Stimulated activated naive B cell treated with anti-CD40 and anti-IgM and Interleukin-4, amounts not matched to agents 10 μg/mL and 1 μg/mL and 100 μg/mL, for 72 hours (primary cell): Measurements from ENCODE around the gene PRKAR2A.

Experiments
- ATAC-seq, 2 donors: fragments of 150-1000 bp; cut with Tn5 transposase; replicated peaks; 2 replicates each; pipeline ENCODE4 v1.10.0; 2021; ENCODE audit warnings: moderate library complexity in 1 of 2
- DNase-seq: peaks from one replicate; pipeline ENCODE4 v3.0.0; 2021
- H3K27ac Mint-ChIP-seq: one replicate; pipeline ENCODE4 v1.8.0; 2022; ENCODE audit warnings: mild to moderate bottlenecking, mixed read lengths
- H3K27me3 Mint-ChIP-seq, 2 donors: one replicate each; pipeline ENCODE4 v1.8.0; 2022; ENCODE audit warnings: mixed read lengths in 2 of 2
- H3K36me3 Mint-ChIP-seq, 2 donors: one replicate each; pipeline ENCODE4 v1.8.0; 2022; ENCODE audit warnings: mixed read lengths in 2 of 2, mild to moderate bottlenecking in 1 of 2
- H3K4me1 Mint-ChIP-seq, 2 donors: one replicate each; pipeline ENCODE4 v1.8.0; 2022; ENCODE audit warnings: mixed read lengths in 2 of 2, mild to moderate bottlenecking in 1 of 2
- H3K4me3 Mint-ChIP-seq, 2 donors: one replicate each; pipeline ENCODE4 v1.8.0; 2022; ENCODE audit warnings: mild to moderate bottlenecking in 2 of 2, mixed read lengths in 2 of 2, moderate library complexity in 1 of 2
- H3K9me3 Mint-ChIP-seq, 2 donors: one replicate each; pipeline ENCODE4 v1.8.0; 2022; ENCODE audit warnings: mixed read lengths in 2 of 2, mild to moderate bottlenecking in 1 of 2

PRKAR2A gene

DNA sequence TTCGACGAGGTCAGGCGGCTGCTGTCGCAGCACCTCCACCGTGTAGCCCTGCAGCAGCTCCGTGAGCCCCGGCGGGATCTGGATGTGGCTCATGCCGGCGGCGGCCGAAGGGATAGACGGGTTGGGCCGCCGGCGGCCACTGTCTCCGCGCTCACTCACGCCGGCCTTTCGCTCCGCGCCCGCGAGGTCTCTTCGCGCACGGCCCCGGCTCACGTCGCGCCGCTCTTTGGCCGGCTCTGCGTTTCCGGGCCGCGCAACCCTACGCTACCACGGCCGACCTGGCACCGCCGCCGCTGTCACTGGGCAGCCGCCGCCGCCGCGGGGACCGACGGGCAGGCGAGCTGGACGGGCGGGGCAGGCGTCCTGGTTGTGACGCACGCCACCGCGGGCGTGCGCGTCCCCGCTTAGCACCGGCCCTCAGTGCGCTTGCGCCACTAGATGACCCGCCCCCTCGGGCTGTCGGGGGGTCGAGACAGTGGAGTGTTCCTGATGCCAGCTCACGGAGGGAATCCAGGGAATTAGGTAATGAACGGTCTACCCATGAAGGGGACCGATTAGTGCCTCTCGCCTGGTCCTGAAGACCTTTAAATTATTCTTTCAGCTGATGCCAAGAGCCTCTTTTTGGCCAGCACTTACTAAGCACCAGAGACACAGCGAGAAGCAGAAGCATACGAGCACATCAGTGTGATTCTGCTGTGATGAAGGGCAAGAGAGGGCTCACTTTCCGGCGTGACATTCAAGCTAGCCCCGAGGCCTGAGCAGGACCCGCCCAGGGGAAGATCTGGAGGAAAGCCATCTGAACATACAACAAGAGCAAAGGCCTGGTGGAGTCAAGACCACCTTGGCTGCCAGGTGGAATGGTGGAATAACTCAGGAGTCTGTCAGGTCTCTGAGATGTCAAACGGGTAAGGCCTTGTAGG is at the start of gene PRKAR2A:
TSS of gene PRKAR2A (minus strand) at position 371 of the 920 bp plus-strand sequence. CDS start at position 93, 278 bp downstream.
- Mint-ChIP-seq H3K36me3 (peaks cover 2 to 5% of the 10 kb centered on the region in 2 donors), H3K4me1 (peaks cover 7 to 25% of the 10 kb centered on the region in 2 donors), H3K27ac (peak within 1 kb of the TSS; percentile 97), H3K9me3 (no peaks in the 10 kb centered on the region), H3K27me3 (no peaks in the 10 kb centered on the region), H3K4me3 (peak within 1 kb of the TSS; percentile 90 to 98)
- ATAC-seq (peak; percentile 92 to 95), DNase-seq (peak; percentile 86)

DNA sequence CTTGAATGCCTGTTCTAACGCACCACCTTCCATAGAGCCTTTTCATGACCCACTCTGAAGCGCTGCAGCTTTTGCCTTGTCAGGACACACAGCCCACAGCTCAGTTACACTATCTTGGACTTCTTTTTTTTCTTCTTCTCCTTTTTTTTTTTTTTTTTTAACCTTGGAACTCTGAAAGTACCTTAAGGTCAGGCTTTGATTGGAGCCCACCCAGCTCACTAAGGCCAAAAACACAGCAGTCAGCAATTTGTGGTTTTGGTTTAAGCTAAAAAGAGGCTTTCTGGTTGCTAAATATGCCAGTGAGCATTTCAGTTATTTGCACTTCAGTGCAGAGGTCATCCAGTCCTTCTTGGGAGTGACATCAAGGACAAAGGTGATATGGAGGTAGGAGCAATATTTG is 49.3 kb upstream of the PRKAR2A start:
- H3K4me1 Mint-ChIP-seq: peaks cover 15 to 30% of the 10 kb centered on the region in 2 donors
- peaks cover 3 to 5% of the 10 kb centered on the region in 2 donors for H3K36me3 Mint-ChIP-seq
- H3K9me3 Mint-ChIP-seq: no peaks in the 10 kb centered on the region
- DNase-seq (no peak), ATAC-seq (no peak)
- H3K4me3 Mint-ChIP-seq: no peak overlapping the region
- H3K27me3 Mint-ChIP-seq: no peaks in the 10 kb centered on the region
- H3K27ac Mint-ChIP-seq: no peak overlapping the region

DNA sequence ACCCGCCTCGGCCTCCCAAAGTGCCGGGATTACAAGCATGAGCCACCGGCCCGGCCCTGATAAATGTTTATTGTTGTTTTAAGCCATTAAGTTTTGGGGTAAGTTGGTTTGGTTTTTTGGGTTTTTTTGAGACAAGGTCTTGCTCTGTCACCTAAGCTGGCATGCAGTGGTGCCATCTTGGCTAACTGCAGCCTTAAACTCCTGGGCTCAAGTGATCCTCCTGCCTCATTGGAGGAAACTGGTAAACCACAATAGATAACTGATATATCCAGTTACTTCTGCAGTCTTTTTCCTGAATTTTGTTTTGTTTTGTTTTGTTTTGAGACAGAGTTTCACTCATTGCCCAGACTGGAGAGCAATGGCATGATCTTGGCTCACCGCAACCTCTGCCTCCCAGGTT is 46.8 kb upstream of the PRKAR2A start:
- Mint-ChIP-seq H3K36me3 (peaks cover 11 to 18% of the 10 kb centered on the region in 2 donors), H3K27ac (no peak overlapping the region), H3K4me3 (no peak overlapping the region), H3K27me3 (no peaks in the 10 kb centered on the region), H3K4me1 (peaks cover 15 to 30% of the 10 kb centered on the region in 2 donors), H3K9me3 (no peaks in the 10 kb centered on the region)
- DNase-seq (no peak), ATAC-seq (no peak)

DNA sequence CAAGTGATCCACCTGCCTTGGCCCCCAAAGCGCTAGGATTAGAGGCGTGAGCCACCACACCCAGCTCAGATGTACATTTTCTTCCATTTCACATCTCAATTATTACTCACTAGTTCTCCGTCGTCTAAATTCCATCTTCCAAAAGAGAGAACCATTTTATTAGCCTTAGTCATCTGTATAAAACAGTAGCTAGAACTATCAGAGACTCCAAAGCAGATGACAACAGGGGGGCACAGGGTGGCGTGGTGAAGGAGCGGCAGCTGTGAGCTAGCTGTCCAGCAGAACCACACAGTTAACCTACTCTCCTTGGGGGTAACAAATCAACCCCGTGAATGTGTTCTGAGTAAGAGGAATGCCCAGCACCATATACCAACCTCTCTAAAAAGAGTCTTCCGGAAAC is 43.9 kb upstream of the PRKAR2A start:
- DNase-seq: no peak
- H3K4me1 Mint-ChIP-seq: peaks cover 0 to 1% of the 10 kb centered on the region in 2 donors
- H3K27ac Mint-ChIP-seq: no peak overlapping the region
- no peak for ATAC-seq
- H3K36me3 Mint-ChIP-seq: peaks cover 15 to 21% of the 10 kb centered on the region in 2 donors
- no peaks in the 10 kb centered on the region for H3K9me3 Mint-ChIP-seq
- H3K27me3 Mint-ChIP-seq: no peaks in the 10 kb centered on the region
- no peak overlapping the region for H3K4me3 Mint-ChIP-seq

DNA sequence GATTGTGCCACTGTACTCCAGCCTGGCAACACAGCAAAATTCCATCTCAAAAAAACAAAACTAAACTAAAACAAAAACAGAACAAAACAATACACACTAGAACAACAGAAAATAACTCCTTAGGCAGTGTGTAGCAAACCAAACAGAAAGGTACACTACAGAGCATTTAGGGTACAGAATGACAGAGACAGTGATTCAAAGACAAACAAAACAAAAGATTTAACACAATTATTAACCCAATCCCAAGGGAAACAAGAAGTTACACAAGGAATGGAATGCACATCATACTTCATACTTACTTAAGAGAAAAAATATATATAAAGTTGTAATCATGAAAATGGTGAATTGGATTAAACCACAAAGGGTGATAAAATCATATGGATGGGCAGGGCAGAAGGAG is 38.1 kb upstream of the PRKAR2A start:
- Mint-ChIP-seq H3K4me1 (peaks cover 0 to 8% of the 10 kb centered on the region in 2 donors), H3K27me3 (no peaks in the 10 kb centered on the region), H3K36me3 (peaks cover 21 to 44% of the 10 kb centered on the region in 2 donors), H3K4me3 (no peak overlapping the region), H3K27ac (no peak overlapping the region), H3K9me3 (no peaks in the 10 kb centered on the region)
- no peak for DNase-seq
- ATAC-seq: no peak

DNA sequence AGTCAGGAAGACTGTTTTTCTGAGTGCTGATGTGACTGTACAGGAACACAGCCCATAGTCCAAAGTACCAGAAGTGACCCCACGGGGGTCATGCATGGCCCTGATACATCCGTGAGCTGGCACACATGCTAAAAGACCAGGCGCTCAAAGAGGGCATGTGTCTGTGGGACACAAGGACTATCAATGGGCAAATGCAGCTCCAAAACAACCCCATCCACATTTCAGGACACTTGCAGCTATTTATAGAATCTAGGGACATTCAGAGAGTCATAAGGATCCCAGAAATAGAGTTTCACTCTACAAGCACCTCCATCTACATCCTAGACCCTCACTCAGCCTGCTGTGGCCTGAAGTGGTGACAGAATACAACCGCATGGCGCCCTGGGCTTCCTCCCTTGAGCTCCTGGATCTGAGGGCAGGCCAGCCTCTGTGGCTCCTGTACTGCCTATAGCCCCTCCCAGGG is 34.0 kb upstream of the PRKAR2A start:
- H3K27ac Mint-ChIP-seq: no peak overlapping the region
- ATAC-seq: no peak
- H3K27me3 Mint-ChIP-seq: no peaks in the 10 kb centered on the region

DNA sequence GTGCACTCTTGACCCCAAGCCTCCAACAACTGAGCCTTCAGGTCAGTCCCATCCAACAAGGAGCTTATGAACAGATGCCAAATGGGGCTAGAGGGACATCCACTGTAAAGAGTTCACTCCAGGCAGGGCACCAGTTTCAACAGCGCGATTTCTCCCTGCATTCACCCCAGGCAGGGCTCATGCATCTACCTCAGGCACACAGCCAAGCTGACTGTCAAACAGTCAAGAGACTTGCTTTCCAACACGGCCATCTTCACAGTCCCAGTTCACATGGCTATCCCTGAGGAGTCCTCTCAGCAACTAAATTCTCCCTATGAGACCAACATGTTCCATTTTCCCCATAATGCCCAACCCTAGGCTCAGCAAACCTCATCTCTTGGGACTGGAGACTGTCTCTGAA is 33.3 kb upstream of the PRKAR2A start:
- no peak overlapping the region for H3K4me3 Mint-ChIP-seq
- DNase-seq (no peak), ATAC-seq (no peak)
- H3K36me3 Mint-ChIP-seq: peaks cover 24 to 41% of the 10 kb centered on the region in 2 donors
- H3K4me1 Mint-ChIP-seq: peaks cover 23% of the 10 kb centered on the region in 2 donors
- no peaks in the 10 kb centered on the region for H3K9me3 Mint-ChIP-seq
- H3K27me3 Mint-ChIP-seq: no peaks in the 10 kb centered on the region
- peak overlapping the region; percentile 3 for H3K27ac Mint-ChIP-seq

More for the DNA sequence above, 34.0 kb upstream of the PRKAR2A start:
- Mint-ChIP-seq H3K9me3 (no peaks in the 10 kb centered on the region), H3K4me3 (no peak overlapping the region), H3K4me1 (peaks cover 23% of the 10 kb centered on the region in 2 donors), H3K36me3 (peaks cover 24 to 41% of the 10 kb centered on the region in 2 donors)
- DNase-seq: no peak

DNA sequence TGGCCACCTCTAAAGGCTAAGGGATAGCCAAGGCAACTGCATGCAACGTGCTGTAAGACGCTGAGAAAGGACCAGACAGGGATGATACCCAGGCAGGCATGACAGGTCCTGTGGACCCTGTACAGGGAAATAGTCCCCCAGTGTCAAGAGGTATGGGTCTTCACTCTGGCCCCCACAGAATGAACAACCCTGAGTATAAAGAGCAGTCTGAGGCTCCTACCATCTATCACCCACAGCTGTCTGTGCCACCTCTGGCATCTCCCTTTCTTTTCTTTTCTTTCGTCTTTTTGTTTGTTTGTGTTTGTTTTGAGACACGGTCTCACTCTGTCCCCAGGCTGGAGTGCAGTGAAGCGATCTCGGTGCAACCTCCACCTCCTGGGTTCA is 32.3 kb upstream of the PRKAR2A start:
- Mint-ChIP-seq H3K4me1 (peaks cover 23% of the 10 kb centered on the region in 2 donors), H3K9me3 (no peaks in the 10 kb centered on the region), H3K27ac (peak overlapping the region; percentile 85), H3K4me3 (no peak overlapping the region), H3K36me3 (peaks cover 21 to 31% of the 10 kb centered on the region in 2 donors), H3K27me3 (no peaks in the 10 kb centered on the region)
- ATAC-seq: peak; percentile 36 to 52
- DNase-seq: no peak

DNA sequence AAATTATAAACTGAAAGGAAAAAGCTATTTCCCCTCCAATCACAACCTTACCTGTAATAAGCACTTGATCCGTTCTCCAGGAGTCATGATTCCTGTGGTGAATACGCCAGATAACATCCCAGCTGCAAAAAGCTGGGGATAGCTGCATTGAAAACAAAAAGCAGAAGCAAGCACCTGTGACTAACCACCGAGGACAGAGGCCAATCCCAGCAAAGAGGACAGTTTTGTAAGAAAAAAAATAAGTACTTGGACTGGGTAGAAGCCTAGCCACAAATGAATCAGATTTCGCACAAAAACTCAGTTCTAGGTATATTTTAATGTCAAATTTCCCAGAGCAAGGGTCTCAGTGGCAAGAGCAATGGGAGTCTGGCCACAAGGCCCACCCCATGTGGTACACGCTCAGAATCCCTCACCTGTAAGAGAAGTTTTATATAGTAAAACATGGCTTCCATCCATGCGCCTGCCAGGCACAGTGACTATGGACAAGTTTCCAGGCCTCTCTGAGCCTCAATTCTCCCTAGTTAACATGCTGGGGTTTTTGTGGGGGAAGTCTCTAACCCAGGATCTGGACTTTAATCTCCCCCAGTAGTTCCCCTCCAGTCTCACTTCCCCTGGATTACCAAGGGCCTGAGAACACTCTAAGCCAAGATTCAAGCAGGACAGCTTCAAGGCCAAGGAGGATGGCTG is 31.8 kb upstream of the PRKAR2A start:
- Mint-ChIP-seq H3K4me1 (peaks cover 23% of the 10 kb centered on the region in 2 donors), H3K9me3 (no peaks in the 10 kb centered on the region), H3K4me3 (peak overlapping the region in 1 of 2 donors; percentile 3), H3K36me3 (peaks cover 20 to 26% of the 10 kb centered on the region in 2 donors), H3K27me3 (no peaks in the 10 kb centered on the region), H3K27ac (peak overlapping the region; percentile 85)
- DNase-seq (peak; percentile 31), ATAC-seq (peak; percentile 86 to 93)

DNA sequence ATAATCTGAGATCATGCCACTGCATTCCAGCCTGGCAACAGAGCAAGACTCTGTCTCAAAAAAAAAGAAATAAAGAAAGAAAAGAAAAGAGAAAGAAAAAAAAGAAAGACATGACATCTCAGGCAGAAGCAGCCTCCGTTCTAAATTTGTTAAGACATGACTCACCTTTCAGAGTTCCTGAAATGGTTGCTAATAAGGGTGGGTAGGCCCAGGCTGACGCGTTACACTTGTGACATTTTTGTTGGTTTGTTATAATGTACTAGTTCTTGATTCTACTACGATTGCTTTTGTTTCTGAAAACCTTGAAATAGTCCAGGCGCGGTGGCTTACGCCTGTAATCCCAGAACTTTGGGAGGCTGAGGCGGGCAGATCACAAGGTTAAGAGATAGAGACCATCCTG is 30.0 kb upstream of the PRKAR2A start:
- ATAC-seq: no peak
- Mint-ChIP-seq H3K27ac (peak overlapping the region; percentile 37), H3K4me3 (no peak overlapping the region), H3K36me3 (peaks cover 25 to 29% of the 10 kb centered on the region in 2 donors), H3K9me3 (no peaks in the 10 kb centered on the region), H3K27me3 (no peaks in the 10 kb centered on the region), H3K4me1 (peaks cover 23% of the 10 kb centered on the region in 2 donors)
- DNase-seq: no peak

DNA sequence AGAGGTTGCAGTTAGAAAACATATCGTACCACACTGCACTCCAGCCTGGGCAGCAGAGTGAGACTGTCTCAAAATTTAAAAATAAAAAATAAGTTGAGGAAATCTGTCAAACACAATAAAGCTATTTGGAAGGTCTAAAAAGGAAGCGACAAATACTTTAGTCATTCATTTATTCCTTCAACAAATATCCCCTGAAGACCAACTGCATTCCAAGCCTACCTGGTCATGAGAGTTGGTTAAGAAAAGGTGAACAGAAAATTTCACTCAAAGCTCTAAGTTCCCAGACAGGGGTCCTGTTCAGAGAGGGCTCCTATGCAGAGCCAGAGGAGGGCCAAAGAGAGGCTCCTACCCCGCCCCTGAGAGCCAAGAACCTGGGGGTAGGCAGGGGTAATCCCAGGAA is 15.4 kb upstream of the PRKAR2A start:
- no peaks in the 10 kb centered on the region for H3K27me3 Mint-ChIP-seq
- H3K27ac Mint-ChIP-seq: peak overlapping the region; percentile 42
- no peaks in the 10 kb centered on the region for H3K9me3 Mint-ChIP-seq
- H3K4me3 Mint-ChIP-seq: no peak overlapping the region
- peaks cover 26 to 39% of the 10 kb centered on the region in 2 donors for H3K36me3 Mint-ChIP-seq
- no peak for ATAC-seq
- no peak for DNase-seq
- H3K4me1 Mint-ChIP-seq: peaks cover 6 to 8% of the 10 kb centered on the region in 2 donors

DNA sequence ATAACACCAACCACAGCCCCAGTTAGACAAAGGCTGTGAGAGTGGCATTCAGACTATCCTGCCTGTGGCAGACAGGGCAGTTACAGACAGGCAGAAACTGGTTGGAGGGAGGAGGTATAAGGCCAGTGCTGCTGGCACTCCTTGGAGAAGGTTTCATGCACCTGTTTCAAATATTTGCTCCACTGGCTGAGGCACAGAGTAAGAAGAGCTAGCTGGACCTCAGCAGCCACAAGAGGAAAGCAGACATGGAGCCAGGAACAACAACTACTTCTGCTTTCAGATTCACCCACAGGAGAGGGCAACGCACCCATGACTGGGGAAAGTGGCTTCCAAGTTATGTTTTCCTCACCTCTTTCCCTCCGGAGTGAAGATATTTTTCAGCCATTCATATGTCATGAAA is 11.5 kb upstream of the PRKAR2A start:
- H3K27ac Mint-ChIP-seq: no peak overlapping the region
- ATAC-seq: no peak
- H3K9me3 Mint-ChIP-seq: no peaks in the 10 kb centered on the region
- H3K4me1 Mint-ChIP-seq: peaks cover 6 to 8% of the 10 kb centered on the region in 2 donors
- no peaks in the 10 kb centered on the region for H3K27me3 Mint-ChIP-seq
- H3K36me3 Mint-ChIP-seq: peaks cover 23 to 27% of the 10 kb centered on the region in 2 donors
- DNase-seq: no peak
- no peak overlapping the region for H3K4me3 Mint-ChIP-seq

DNA sequence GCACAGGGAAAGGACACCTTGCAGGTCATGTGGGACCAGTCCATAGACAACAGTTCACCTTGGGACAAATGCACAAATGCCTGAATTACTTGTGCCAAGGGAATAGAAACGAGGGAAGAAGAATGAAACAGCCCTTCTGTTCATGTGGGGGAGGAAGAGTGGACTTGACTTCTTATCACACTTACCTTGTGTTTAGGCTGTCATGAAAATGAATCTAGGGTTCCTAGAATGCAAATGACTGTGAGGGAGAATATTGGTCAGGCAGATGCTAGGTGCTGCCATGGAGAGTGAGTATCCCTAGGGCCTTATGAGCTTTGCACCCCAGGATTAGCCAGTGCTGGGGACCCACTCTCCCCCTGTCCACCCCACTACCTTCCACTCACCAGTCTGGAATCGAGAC is 11.0 kb upstream of the PRKAR2A start:
- peaks cover 23 to 27% of the 10 kb centered on the region in 2 donors for H3K36me3 Mint-ChIP-seq
- no peaks in the 10 kb centered on the region for H3K27me3 Mint-ChIP-seq
- H3K9me3 Mint-ChIP-seq: no peaks in the 10 kb centered on the region
- H3K4me3 Mint-ChIP-seq: no peak overlapping the region
- DNase-seq: no peak
- H3K4me1 Mint-ChIP-seq: peaks cover 6 to 8% of the 10 kb centered on the region in 2 donors
- ATAC-seq: no peak
- no peak overlapping the region for H3K27ac Mint-ChIP-seq

DNA sequence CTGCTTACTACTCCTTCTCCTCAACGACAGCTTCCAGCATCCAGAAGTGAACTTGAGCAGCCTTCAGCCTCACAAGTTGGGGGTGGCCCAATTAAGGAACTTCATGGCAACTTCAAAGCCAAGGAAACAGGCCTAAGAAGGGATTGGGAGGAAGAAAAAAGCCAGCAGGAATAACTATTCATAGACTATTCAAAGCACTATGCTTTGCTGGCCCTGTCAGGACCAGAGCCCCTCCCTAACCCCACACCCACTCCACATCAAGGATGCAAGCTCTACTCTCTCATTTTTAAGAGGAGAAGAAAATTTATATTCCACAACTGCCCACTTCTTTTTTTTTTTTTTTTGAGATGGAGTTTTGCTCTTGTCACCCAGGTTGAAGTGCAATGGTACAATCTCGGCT is 10.0 kb upstream of the PRKAR2A start:
- ATAC-seq (no peak), DNase-seq (no peak)
- Mint-ChIP-seq H3K27me3 (no peaks in the 10 kb centered on the region), H3K4me3 (no peak overlapping the region), H3K36me3 (peaks cover 23 to 26% of the 10 kb centered on the region in 2 donors), H3K27ac (no peak overlapping the region), H3K9me3 (no peaks in the 10 kb centered on the region), H3K4me1 (peaks cover 6 to 8% of the 10 kb centered on the region in 2 donors)
